GM18520 (cell line): ENCODE results near the gene APLF.
"Not testable (repeated sequence)": the region's sequence is repeated elsewhere in the genome, so short reads cannot be mapped to it uniquely, and the experiment has no call there.

Experiments used
- ATAC-seq: cut with Tn5 transposase; IDR thresholded peaks from one replicate; pipeline ENCODE4 v1.9.1; 2021; ENCODE audit not compliant: unreplicated experiment

The APLF gene

GRCh38 chr2:68475110-68475509 is 7.7 kb downstream of the APLF start:
- no peak for ATAC-seq

GRCh38 chr2:68475576-68475975 is 8.2 kb downstream of the APLF start:
- ATAC-seq: no peak

- ATAC-seq: no peak
Measured at GRCh38 chr2:68476454-68476853, 9.1 kb downstream of the APLF start.

GRCh38 chr2:68478688-68479087 is 11.3 kb downstream of the APLF start:
- ATAC-seq: no peak

- ATAC-seq: no peak
Measured at GRCh38 chr2:68482296-68482820, 15.0 kb downstream of the APLF start.

GRCh38 chr2:68483011-68483410 is 15.6 kb downstream of the APLF start:
- ATAC-seq: no peak

- ATAC-seq: no peak
Measured at GRCh38 chr2:68487773-68488355, 20.5 kb downstream of the APLF start.

GRCh38 chr2:68488605-68489004 is 21.2 kb downstream of the APLF start:
- not testable (repeated sequence) for ATAC-seq

- ATAC-seq: no peak
Measured at GRCh38 chr2:68489282-68489681, 21.9 kb downstream of the APLF start.

GRCh38 chr2:68491582-68491981 is 24.2 kb downstream of the APLF start:
- no peak for ATAC-seq

GRCh38 chr2:68499133-68499532 is 31.7 kb downstream of the APLF start:
- ATAC-seq: no peak

- ATAC-seq: no peak
Measured at GRCh38 chr2:68500649-68501048, 33.3 kb downstream of the APLF start.

- ATAC-seq: no peak
Measured at GRCh38 chr2:68501768-68502167, 34.4 kb downstream of the APLF start.

- no peak for ATAC-seq
Measured at GRCh38 chr2:68505603-68506159, 38.3 kb downstream of the APLF start.

- no peak for ATAC-seq
Measured at GRCh38 chr2:68506170-68506569, 38.8 kb downstream of the APLF start.

- ATAC-seq: no peak
Measured at GRCh38 chr2:68512326-68512725, 44.9 kb downstream of the APLF start.

GRCh38 chr2:68512966-68513365 is 45.6 kb downstream of the APLF start:
- ATAC-seq: no peak

GRCh38 chr2:68514316-68514929 is 47.0 kb downstream of the APLF start:
- ATAC-seq: no peak

- no peak for ATAC-seq
Measured at GRCh38 chr2:68516051-68516955, 48.9 kb downstream of the APLF start.

GRCh38 chr2:68519236-68519635 is 51.9 kb downstream of the APLF start:
- no peak for ATAC-seq

GRCh38 chr2:68521037-68521436 is 53.7 kb downstream of the APLF start:
- ATAC-seq: no peak
